GM19324 (cell line): ENCODE data around the gene RNASE4.

Experiments used
- ATAC-seq: cut with Tn5 transposase; IDR thresholded peaks from one replicate; pipeline ENCODE4 v1.9.1; 2021; ENCODE audit warnings: mild to moderate bottlenecking, moderate library complexity; ENCODE audit not compliant: unreplicated experiment, low FRiP score

RNASE4 gene

GRCh38 chr14:20671597-20672283 lies 12.6 kb upstream of the RNASE4 start:
- ATAC-seq, result no peak

- no peak for ATAC-seq
Observed at GRCh38 chr14:20675669-20676068, 8.7 kb upstream of the RNASE4 start.

- ATAC-seq, result no peak
Observed at GRCh38 chr14:20676072-20676471, 8.3 kb upstream of the RNASE4 start.

GRCh38 chr14:20679907-20680306 lies 4.5 kb upstream of the RNASE4 start:
- ATAC-seq, result no peak

GRCh38 chr14:20680363-20680762 lies 4.0 kb upstream of the RNASE4 start:
- ATAC-seq, result no peak

GRCh38 chr14:20680843-20681347 lies 3.5 kb upstream of the RNASE4 start:
- peak; percentile 41 for ATAC-seq

- peak; percentile 16 for ATAC-seq
Observed at GRCh38 chr14:20681348-20682126, 2.8 kb upstream of the RNASE4 start.

GRCh38 chr14:20682127-20682434 lies 2.3 kb upstream of the RNASE4 start:
- no peak for ATAC-seq

- peak; percentile 37 for ATAC-seq
Observed at GRCh38 chr14:20682435-20683124, 1.8 kb upstream of the RNASE4 start.

- peak; percentile 15 for ATAC-seq
Observed at GRCh38 chr14:20683125-20683890, 1.1 kb upstream of the RNASE4 start.

- ATAC-seq, result no peak
Observed at GRCh38 chr14:20684662-20685456, 499 bp downstream of the RNASE4 start.

GRCh38 chr14:20686386-20687143 lies 2.2 kb downstream of the RNASE4 start:
- no peak for ATAC-seq

GRCh38 chr14:20687362-20688166 lies 3.2 kb downstream of the RNASE4 start:
- no peak for ATAC-seq

GRCh38 chr14:20688167-20688839 lies 3.9 kb downstream of the RNASE4 start, which contains the start of gene ANG:
Gene ANG (plus strand): TSS chr14:20688764. CDS start chr14:20693565, 4,801 bp downstream.
- ATAC-seq, result no peak

GRCh38 chr14:20690848-20691640 lies 6.7 kb downstream of the RNASE4 start:
- peak; percentile 74 for ATAC-seq

GRCh38 chr14:20692116-20692751 lies 7.9 kb downstream of the RNASE4 start:
- ATAC-seq, result no peak
